Colonic mucosa (tissue), 4 donors: ENCODE measurements around the gene CYGB. TPM values are rescaled to one million over a fixed set of nuclear protein-coding genes. Genes with fewer than 3 reads are reported as not detected.

Experiments
- DNase-seq: peaks from one replicate; pipeline ENCODE4 v3.0.0-alpha.2; 2020
- H3K27ac ChIP-seq: fragments of 200-600 bp; one replicate; pipeline ENCODE4 v1.8.0; 2021
- H3K27me3 ChIP-seq: fragments of 200-600 bp; one replicate; pipeline ENCODE4 v1.8.0; 2021
- H3K36me3 ChIP-seq: fragments of 200-600 bp; one replicate; pipeline ENCODE4 v1.8.0; 2021
- H3K4me1 ChIP-seq: fragments of 200-600 bp; one replicate; pipeline ENCODE4 v1.8.0; 2021; ENCODE audit warnings: mild to moderate bottlenecking
- H3K4me3 ChIP-seq: fragments of 200-600 bp; one replicate; pipeline ENCODE4 v1.8.0; 2021
- H3K9ac ChIP-seq, 2 donors: one replicate each; pipeline ENCODE4 v1.7.0; 2013; ENCODE audit warnings: control low read depth in 2 of 2, low read depth in 2 of 2, low read length in 2 of 2
- H3K9me3 ChIP-seq: fragments of 200-600 bp; one replicate; pipeline ENCODE4 v1.8.0; 2021
- CTCF ChIP-seq: fragments of 200-600 bp; IDR thresholded peaks from one replicate; pipeline ENCODE4 v1.8.0; 2022; ENCODE audit warnings: antibody characterized with exemption, mild to moderate bottlenecking
- intact Hi-C: fragments of 100-400 bp; cut with DNase I; formaldehyde crosslinking; loops from one replicate; pipeline ENCODE4 v1.14.1; 2022
- total RNA-seq, 2 donors: library from RNA; stranded (reverse); fragmentation: NEBNext Ultra II Directional in 1 of 2; extraction: Animal tissue kit (Norgen Biotek cat#: 25700) in 1 of 2; gene quantifications; one replicate each; pipeline ENCODE4 v1.2.1, GENCODE V29; 2021
- donor health status: healthy.
- donor health status: DM: no; HTN: no; CAD: no.
- donor health status: DM: no; HTN: no; CAD: no.

The CYGB gene
- total RNA-seq, 2 donors from 2014 or later = 4.7 to 9.9 TPM

DNA sequence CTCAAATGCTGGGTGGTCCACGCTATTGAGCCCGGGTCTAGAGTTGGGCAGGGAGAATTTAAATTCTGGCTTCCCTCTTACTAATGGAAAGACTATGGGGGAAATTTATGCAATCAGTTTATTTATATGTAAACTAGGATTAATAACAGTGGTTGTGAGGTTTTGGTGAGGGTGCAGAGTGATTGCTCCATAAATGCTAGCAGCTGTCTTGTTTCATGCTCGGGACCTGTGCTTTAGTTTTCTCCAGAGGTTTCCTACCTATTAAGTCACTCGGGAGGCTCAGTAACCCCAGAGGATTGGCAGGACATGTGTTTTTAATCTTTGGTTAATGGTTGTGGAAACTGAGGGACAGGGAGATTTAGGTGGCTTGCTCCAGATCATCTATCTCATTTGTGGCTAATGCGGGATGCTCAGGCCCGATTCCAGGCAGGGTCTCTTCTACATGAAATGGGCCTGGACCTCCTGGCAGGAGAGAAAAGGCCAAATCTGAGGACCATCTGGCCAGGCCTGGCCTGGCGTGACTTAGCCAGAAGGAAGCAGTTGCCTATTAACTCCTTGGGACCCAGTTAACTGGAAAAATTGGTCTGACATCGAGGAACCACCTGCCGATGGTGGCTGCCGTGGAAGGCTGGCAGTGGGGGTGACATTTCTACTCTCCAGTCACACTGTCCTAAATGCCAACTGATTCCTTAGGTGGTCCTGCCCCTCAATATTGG is 4.4 kb upstream of the CYGB start:
- Histone ChIP-seq H3K9ac (no peak overlapping the region), H3K4me1 (no peaks in the 10 kb centered on the region), H3K36me3 (no peaks in the 10 kb centered on the region), H3K27me3 (peaks cover 20% of the 10 kb centered on the region), H3K27ac (peak overlapping the region; percentile 16), H3K9me3 (no peaks in the 10 kb centered on the region), H3K4me3 (no peak overlapping the region)
- no peak for DNase-seq
- no peak for TF ChIP-seq CTCF
- intact Hi-C loops = no loop called here

DNA sequence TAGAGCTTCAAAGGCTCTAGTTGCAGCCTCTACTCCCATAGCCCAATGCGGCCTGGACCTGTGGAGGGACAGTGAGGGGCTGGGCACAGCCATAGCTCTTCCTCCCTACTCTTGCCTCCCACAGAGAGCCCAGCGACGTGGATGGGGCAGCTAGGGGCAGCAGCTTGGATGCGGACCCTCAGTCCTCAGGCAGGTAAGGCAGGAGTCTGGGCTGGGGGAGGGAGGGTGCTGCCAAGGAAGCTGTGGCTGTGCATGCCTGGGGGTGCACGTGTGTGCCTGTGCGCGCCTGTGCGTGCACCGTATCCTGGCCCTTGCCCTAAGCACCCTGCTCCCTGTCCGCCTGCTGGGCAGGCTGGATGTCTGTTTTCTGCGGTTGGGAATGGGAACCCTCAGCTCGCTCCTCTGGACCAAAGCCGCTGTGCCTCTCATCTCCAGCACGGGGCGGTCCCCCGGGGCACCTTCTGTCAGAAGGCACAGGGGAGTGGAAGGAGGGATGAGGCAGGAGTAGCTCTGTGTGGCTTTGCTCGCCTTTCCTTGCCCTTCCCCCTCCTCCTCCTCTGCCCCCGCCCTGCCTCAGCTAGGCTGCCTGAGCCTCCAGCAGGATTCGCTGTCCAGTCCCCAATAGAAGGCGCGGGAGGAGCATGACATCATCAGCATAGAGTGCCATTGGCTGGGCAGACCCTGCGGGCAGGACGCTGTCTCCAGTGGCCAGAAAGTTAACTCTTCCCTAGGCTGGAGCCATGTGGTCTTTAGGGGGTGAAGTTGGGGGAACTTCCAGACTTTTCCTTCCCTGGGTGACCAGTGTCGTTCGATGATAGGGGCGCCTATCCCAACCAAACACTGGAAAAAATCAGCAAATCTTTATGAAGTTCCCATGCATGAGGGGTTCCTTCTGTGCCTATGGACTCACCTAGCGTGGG is 3.1 kb upstream of the CYGB start:
- no peak for TF ChIP-seq CTCF
- intact Hi-C loops = no loop called here
- Histone ChIP-seq H3K27me3 (peaks cover 24% of the 10 kb centered on the region), H3K9ac (peak overlapping the region; percentile 58 to 63), H3K27ac (peak overlapping the region; percentile 36), H3K36me3 (no peaks in the 10 kb centered on the region), H3K9me3 (no peaks in the 10 kb centered on the region), H3K4me3 (peak overlapping the region; percentile 21), H3K4me1 (no peaks in the 10 kb centered on the region)
- peak; percentile 94 for DNase-seq

GRCh38 chr17:76539631-76540271 is 2.2 kb upstream of the CYGB start, which contains the start of gene PRCD:
Gene PRCD, plus strand, starts transcription at chr17:76540044. Its CDS starts 98 bp downstream, at chr17:76540142.
- Histone ChIP-seq H3K27ac (peak within 1 kb of the TSS; percentile 36), H3K27me3 (peaks cover 24% of the 10 kb centered on the region), H3K9ac (peak within 1 kb of the TSS; percentile 58 to 63), H3K4me1 (no peaks in the 10 kb centered on the region), H3K36me3 (no peaks in the 10 kb centered on the region), H3K9me3 (no peaks in the 10 kb centered on the region), H3K4me3 (peak within 1 kb of the TSS; percentile 21)
- intact Hi-C loops = no loop called here
- no peak for TF ChIP-seq CTCF
- DNase-seq = no peak

- no peak for DNase-seq
- intact Hi-C loops = no loop called here
- Histone ChIP-seq H3K9ac (no peak overlapping the region), H3K36me3 (no peaks in the 10 kb centered on the region), H3K9me3 (no peaks in the 10 kb centered on the region), H3K27ac (no peak overlapping the region), H3K4me3 (no peak overlapping the region), H3K4me1 (no peaks in the 10 kb centered on the region), H3K27me3 (peaks cover 24% of the 10 kb centered on the region)
- no peak for TF ChIP-seq CTCF
Observed at GRCh38 chr17:76538941-76539570, 1.5 kb upstream of the CYGB start.
